Lower leg skin (tissue), 3 donors: ENCODE results near the gene SMARCE1.

Experiments
- POLR2A ChIP-seq, 2 donors: fragments of 450-650 bp; IDR thresholded peaks; one replicate each; pipeline ENCODE4 v1.6.1; 2016 to 2017; ENCODE audit warnings: antibody characterized with exemption in 2 of 2, mild to moderate bottlenecking in 1 of 2, moderate library complexity in 1 of 2
- TF ChIP-seq, protein P1 (sequence below), 3 donors: fragments of 450-650 bp; IDR thresholded peaks; one replicate each; pipeline ENCODE4 v1.5.1; 2016; ENCODE audit warnings: antibody characterized with exemption in 3 of 3, mild to moderate bottlenecking in 3 of 3, moderate library complexity in 2 of 3

DNA sequence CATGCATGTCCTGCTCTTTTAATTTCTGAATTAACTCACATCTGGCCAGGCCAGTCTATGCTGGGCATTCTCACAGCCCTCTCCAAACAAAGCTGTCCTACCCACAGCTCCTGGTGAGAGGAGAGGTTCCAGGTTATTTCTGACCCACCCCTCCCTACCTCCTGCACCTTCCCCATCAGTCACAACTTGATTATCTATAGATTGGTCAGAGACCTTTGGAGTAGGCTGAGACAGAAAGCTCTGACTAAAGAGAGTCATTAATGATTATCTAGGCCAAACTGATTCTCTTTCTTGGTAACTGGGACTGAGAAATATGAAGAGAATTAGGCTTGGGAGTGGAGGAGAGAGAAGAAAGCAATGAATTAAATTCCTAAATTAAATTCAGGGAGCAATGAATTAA lies 18.7 kb upstream of the SMARCE1 start:
- TF ChIP-seq, protein P1, sequence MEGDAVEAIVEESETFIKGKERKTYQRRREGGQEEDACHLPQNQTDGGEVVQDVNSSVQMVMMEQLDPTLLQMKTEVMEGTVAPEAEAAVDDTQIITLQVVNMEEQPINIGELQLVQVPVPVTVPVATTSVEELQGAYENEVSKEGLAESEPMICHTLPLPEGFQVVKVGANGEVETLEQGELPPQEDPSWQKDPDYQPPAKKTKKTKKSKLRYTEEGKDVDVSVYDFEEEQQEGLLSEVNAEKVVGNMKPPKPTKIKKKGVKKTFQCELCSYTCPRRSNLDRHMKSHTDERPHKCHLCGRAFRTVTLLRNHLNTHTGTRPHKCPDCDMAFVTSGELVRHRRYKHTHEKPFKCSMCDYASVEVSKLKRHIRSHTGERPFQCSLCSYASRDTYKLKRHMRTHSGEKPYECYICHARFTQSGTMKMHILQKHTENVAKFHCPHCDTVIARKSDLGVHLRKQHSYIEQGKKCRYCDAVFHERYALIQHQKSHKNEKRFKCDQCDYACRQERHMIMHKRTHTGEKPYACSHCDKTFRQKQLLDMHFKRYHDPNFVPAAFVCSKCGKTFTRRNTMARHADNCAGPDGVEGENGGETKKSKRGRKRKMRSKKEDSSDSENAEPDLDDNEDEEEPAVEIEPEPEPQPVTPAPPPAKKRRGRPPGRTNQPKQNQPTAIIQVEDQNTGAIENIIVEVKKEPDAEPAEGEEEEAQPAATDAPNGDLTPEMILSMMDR (IDR thresholded peaks at IDR 0.05) = no peak
- no peak for TF ChIP-seq POLR2A (IDR thresholded peaks at IDR 0.05)
